Cardiac muscle cell (in vitro differentiated cells and primary cell): Measurements from ENCODE around the gene TMEM183A. TPM values are rescaled to one million over a fixed set of nuclear protein-coding genes. Genes with fewer than 3 reads are reported as not detected.

ENCODE experiments used
- DNase-seq, 2 donors: peaks; one replicate each; pipeline versions ENCODE4 v3.0.0 to v3.0.0-alpha.2; 2010 to 2017; ENCODE audit warnings: low read depth in 1 of 2, low spot score in 1 of 2
- H3K27ac ChIP-seq: fragments of 200-600 bp; sonication (generic); 2 replicates; pipeline ENCODE4 v1.5.1; 2016
- H3K27me3 ChIP-seq: fragments of 200-600 bp; sonication (generic); 2 replicates; pipeline ENCODE4 v1.6.0; 2016; ENCODE audit warnings: control low read depth
- H3K36me3 ChIP-seq: fragments of 200-600 bp; sonication (generic); 2 replicates; pipeline ENCODE4 v1.5.1; 2016; ENCODE audit warnings: control low read depth
- H3K4me1 ChIP-seq: fragments of 200-600 bp; sonication (generic); 2 replicates; pipeline ENCODE4 v1.8.1; 2017; ENCODE audit warnings: low read depth, mild to moderate bottlenecking, mixed run types
- H3K4me3 ChIP-seq: fragments of 200-600 bp; sonication (generic); 2 replicates; pipeline ENCODE4 v1.5.1; 2016; ENCODE audit warnings: mild to moderate bottlenecking
- H3K9me3 ChIP-seq: fragments of 200-600 bp; sonication (generic); 2 replicates; pipeline ENCODE4 v1.5.1; 2017; ENCODE audit warnings: low read depth, mild to moderate bottlenecking, control low read depth
- CTCF ChIP-seq: IDR thresholded peaks from 2 replicates; pipeline ENCODE4 v1.5.1; 2012; ENCODE audit warnings: low read depth, mild to moderate bottlenecking, low read length
- polyA plus RNA-seq: library from polyadenylated mRNA; unstranded; fragments of >200 nt; fragmentation: Nextera tagmentation; extraction: Ambion mirVana; gene quantifications from 2 replicates; pipeline ENCODE4 v1.2.1, GENCODE V29; 2016
- total RNA-seq: library from RNA; depleted of rRNA; stranded (reverse); fragments of >200 nt; gene quantifications from 2 replicates; pipeline ENCODE4 v1.2.3, GENCODE V29; 2016

Gene TMEM183A
- total and polyA plus RNA-seq, 2 experiments from 2014 or later = 67.1 to 99.7 TPM

GRCh38 chr1:203051841-203052324 lies 44.7 kb downstream of the TMEM183A start:
- peaks cover 61% of the 10 kb centered on the region for H3K36me3 ChIP-seq
- no peak overlapping the region for H3K4me3 ChIP-seq
- peak overlapping the region; percentile 22 for H3K27ac ChIP-seq
- no peaks in the 10 kb centered on the region for H3K27me3 ChIP-seq
- no peak for DNase-seq
- H3K4me1 ChIP-seq = peaks cover 7% of the 10 kb centered on the region
- no peak for TF ChIP-seq CTCF
- no peaks in the 10 kb centered on the region for H3K9me3 ChIP-seq

- no peak for DNase-seq
- Histone ChIP-seq H3K4me3 (no peak overlapping the region), H3K27ac (no peak overlapping the region), H3K36me3 (peaks cover 60% of the 10 kb centered on the region), H3K27me3 (no peaks in the 10 kb centered on the region), H3K9me3 (no peaks in the 10 kb centered on the region), H3K4me1 (peaks cover 7% of the 10 kb centered on the region)
- TF ChIP-seq CTCF = no peak
These were observed 45.4 kb downstream of the TMEM183A start for GRCh38 chr1:203052601-203053000.

- no peak for DNase-seq
- no peaks in the 10 kb centered on the region for H3K27me3 ChIP-seq
These were observed 47.0 kb downstream of the TMEM183A start for GRCh38 chr1:203054184-203054583.

GRCh38 chr1:203054642-203055041 lies 47.5 kb downstream of the TMEM183A start:
- no peak for TF ChIP-seq CTCF
- Histone ChIP-seq H3K36me3 (peaks cover 66% of the 10 kb centered on the region), H3K27ac (no peak overlapping the region), H3K9me3 (no peaks in the 10 kb centered on the region), H3K4me1 (peaks cover 7% of the 10 kb centered on the region), H3K4me3 (no peak overlapping the region), H3K27me3 (no peaks in the 10 kb centered on the region)
- DNase-seq = no peak

More at GRCh38 chr1:203054184-203054583, 47.0 kb downstream of the TMEM183A start:
- peaks cover 7% of the 10 kb centered on the region for H3K4me1 ChIP-seq
- no peak overlapping the region for H3K27ac ChIP-seq
- no peak for TF ChIP-seq CTCF
- no peaks in the 10 kb centered on the region for H3K9me3 ChIP-seq
- peaks cover 65% of the 10 kb centered on the region for H3K36me3 ChIP-seq
- H3K4me3 ChIP-seq = no peak overlapping the region

- Histone ChIP-seq H3K36me3 (peaks cover 65% of the 10 kb centered on the region), H3K4me1 (peaks cover 7% of the 10 kb centered on the region), H3K27me3 (no peaks in the 10 kb centered on the region), H3K9me3 (no peaks in the 10 kb centered on the region), H3K4me3 (no peak overlapping the region), H3K27ac (no peak overlapping the region)
- TF ChIP-seq CTCF = no peak
- no peak for DNase-seq
These were observed 48.1 kb downstream of the TMEM183A start for GRCh38 chr1:203055161-203055799.
